ENCODE results near the gene RRP1. TPM values are rescaled to one million over a fixed set of nuclear protein-coding genes. Genes with fewer than 3 reads are reported as not detected.

Gene RRP1
- total and polyA plus RNA-seq, 10 of the 15 experiments (the other 5 are each of a cell fraction or from before 2014, with no cell fraction given), result 0.34 to 70.8 (median 35.1) TPM

GRCh38 chr21:43782431-43783097 is 6.8 kb upstream of the RRP1 start (continued):
- no peak for TF ChIP-seq GABPA (IDR thresholded peaks at IDR 0.05; ENCODE audit: low read depth)
- TF ChIP-seq MYB (IDR thresholded peaks at IDR 0.05; ENCODE audit: borderline replicate concordance, low read depth, low read length), result no peak
- TF ChIP-seq REST (IDR thresholded peaks at IDR 0.05; ENCODE audit: low read depth, low read length), result no peak
- no peak for TF ChIP-seq EED (IDR thresholded peaks at IDR 0.05; ENCODE audit: low read depth)
- TF ChIP-seq RELB (IDR thresholded peaks at IDR 0.05; ENCODE audit: low read depth), result no peak
- no peak for TF ChIP-seq ATF3 (IDR thresholded peaks at IDR 0.05; ENCODE audit: borderline replicate concordance, extremely low read depth, low read depth, low read length)
- TF ChIP-seq ZBTB4 (CRISPR knock-in tag; IDR thresholded peaks at IDR 0.05), result no peak
- TF ChIP-seq SIX5 (IDR thresholded peaks at IDR 0.05; ENCODE audit: low read depth, low read length, severe bottlenecking), result no peak
- no peak for TF ChIP-seq ZBTB11 (CRISPR knock-in tag; IDR thresholded peaks at IDR 0.05)

Measured in GM12878 (cell line).